Activated naive CD8-positive, alpha-beta T cell treated with anti-CD3 and anti-CD28 coated beads for 36 hours (primary cell): ENCODE measurements around the gene HTRA1. TPM values are rescaled to one million over a fixed set of nuclear protein-coding genes. Genes with fewer than 3 reads are reported as not detected.

Source experiments
- DNase-seq: peaks from one replicate; pipeline ENCODE4 v3.0.0; 2021
- H3K27ac Mint-ChIP-seq: one replicate; pipeline ENCODE4 v1.8.0; 2022; ENCODE audit warnings: mild to moderate bottlenecking, moderate library complexity, mixed read lengths
- H3K27me3 Mint-ChIP-seq: one replicate; pipeline ENCODE4 v1.8.0; 2022; ENCODE audit warnings: mild to moderate bottlenecking, mixed read lengths
- H3K36me3 Mint-ChIP-seq: one replicate; pipeline ENCODE4 v1.8.0; 2021; ENCODE audit warnings: mild to moderate bottlenecking, mixed read lengths
- H3K4me1 Mint-ChIP-seq: one replicate; pipeline ENCODE4 v1.8.0; 2021; ENCODE audit warnings: mixed read lengths
- H3K4me3 Mint-ChIP-seq: one replicate; pipeline ENCODE4 v1.8.0; 2022; ENCODE audit warnings: mild to moderate bottlenecking, moderate library complexity, mixed read lengths
- H3K9me3 Mint-ChIP-seq: one replicate; pipeline ENCODE4 v1.8.0; 2022; ENCODE audit warnings: mixed read lengths
- total RNA-seq, 2 experiments: library from RNA; stranded (reverse); gene quantifications; one replicate each; pipeline ENCODE4 v1.2.3, GENCODE V29; 2021

The HTRA1 gene
- total RNA-seq: not detected

GRCh38 chr10:122461367-122461728 is at the start of gene HTRA1:
Gene HTRA1 (plus strand): TSS chr10:122461553. CDS start chr10:122461653, 100 bp downstream.
- Mint-ChIP-seq H3K27ac (no peak within 1 kb of the TSS), H3K4me1 (peaks cover 14% of the 10 kb centered on the region), H3K9me3 (no peaks in the 10 kb centered on the region), H3K36me3 (no peaks in the 10 kb centered on the region), H3K27me3 (peaks cover 85% of the 10 kb centered on the region), H3K4me3 (peak within 1 kb of the TSS; percentile 80)
- DNase-seq: no peak

DNA sequence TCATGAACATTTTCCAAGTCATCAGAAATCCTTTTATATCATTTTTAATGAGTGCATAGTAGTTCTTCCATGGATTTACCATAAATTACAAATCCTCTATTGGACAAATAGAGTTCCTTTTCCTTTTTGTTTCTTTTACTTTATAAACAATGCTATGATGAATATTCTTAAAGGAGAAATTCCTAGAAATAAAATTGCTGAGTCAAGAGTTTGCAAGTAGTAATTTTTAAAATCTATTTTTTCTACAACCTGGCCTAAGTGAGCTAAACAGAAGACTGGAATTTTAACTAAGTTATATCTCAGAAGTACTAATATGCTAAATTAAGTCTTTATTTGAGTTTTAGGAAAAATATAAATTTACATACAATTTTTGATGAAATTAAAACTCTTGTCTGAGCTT is 48.0 kb upstream of the HTRA1 start:
- peaks cover 47% of the 10 kb centered on the region for H3K36me3 Mint-ChIP-seq
- no peaks in the 10 kb centered on the region for H3K27me3 Mint-ChIP-seq
- no peak overlapping the region for H3K27ac Mint-ChIP-seq
- peaks cover 2% of the 10 kb centered on the region for H3K9me3 Mint-ChIP-seq
- H3K4me1 Mint-ChIP-seq: peaks cover 48% of the 10 kb centered on the region
- DNase-seq: no peak
- no peak overlapping the region for H3K4me3 Mint-ChIP-seq

DNA sequence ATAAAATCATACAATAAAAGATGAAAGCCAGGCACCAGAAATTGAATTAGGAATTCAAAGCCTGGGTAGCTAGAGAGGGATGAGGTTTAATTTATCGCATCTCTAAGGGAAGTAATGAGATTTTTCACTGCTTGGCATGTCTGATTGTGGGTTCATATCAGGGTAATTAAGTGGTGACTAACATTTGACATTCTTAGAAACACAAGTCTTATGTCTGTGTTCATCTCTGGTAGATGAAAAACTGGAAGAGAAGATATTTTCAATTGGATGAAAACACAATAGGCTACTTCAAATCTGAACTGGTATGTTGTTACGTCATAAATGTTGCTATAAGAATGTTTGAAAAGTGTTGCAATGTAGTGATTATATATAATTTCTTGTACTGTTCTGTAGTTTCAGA is 43.7 kb upstream of the HTRA1 start:
- DNase-seq: no peak
- H3K27me3 Mint-ChIP-seq: no peaks in the 10 kb centered on the region
- peaks cover 62% of the 10 kb centered on the region for H3K36me3 Mint-ChIP-seq
- peak overlapping the region; percentile 85 for H3K27ac Mint-ChIP-seq
- H3K4me1 Mint-ChIP-seq: peaks cover 72% of the 10 kb centered on the region
- H3K9me3 Mint-ChIP-seq: peaks cover 2% of the 10 kb centered on the region
- H3K4me3 Mint-ChIP-seq: no peak overlapping the region

DNA sequence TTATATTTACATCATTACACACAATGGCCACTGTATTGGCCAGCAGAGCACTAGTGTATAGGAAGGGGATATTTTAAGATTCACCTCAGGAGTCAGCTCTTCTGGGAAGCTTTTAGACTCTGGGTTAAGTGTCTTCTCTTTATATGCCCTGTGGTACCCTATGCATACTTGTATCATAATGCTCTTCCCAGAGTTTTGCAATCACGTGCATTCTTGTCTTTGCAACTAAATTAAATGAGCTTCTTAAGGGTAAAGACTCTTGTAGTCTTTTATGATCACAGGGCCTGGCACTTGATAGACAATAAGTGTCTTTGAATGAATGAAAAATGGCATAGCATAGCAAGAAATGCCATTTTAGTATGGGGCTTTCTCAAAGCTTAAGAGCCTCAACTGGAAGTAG is 42.3 kb upstream of the HTRA1 start:
- H3K27me3 Mint-ChIP-seq: no peaks in the 10 kb centered on the region
- peaks cover 58% of the 10 kb centered on the region for H3K36me3 Mint-ChIP-seq
- peaks cover 74% of the 10 kb centered on the region for H3K4me1 Mint-ChIP-seq
- H3K9me3 Mint-ChIP-seq: peaks cover 2% of the 10 kb centered on the region
- no peak overlapping the region for H3K4me3 Mint-ChIP-seq
- no peak overlapping the region for H3K27ac Mint-ChIP-seq
- no peak for DNase-seq

- Mint-ChIP-seq H3K4me1 (peaks cover 74% of the 10 kb centered on the region), H3K27ac (peak overlapping the region; percentile 31)
These were observed 41.3 kb upstream of the HTRA1 start for GRCh38 chr10:122419876-122420623.

GRCh38 chr10:122420624-122421007 is 40.7 kb upstream of the HTRA1 start:
- Mint-ChIP-seq H3K4me3 (no peak overlapping the region), H3K27ac (peak overlapping the region; percentile 80), H3K4me1 (peaks cover 69% of the 10 kb centered on the region), H3K36me3 (peaks cover 49% of the 10 kb centered on the region), H3K9me3 (peaks cover 2% of the 10 kb centered on the region), H3K27me3 (no peaks in the 10 kb centered on the region)
- no peak for DNase-seq

More at GRCh38 chr10:122419876-122420623, 41.3 kb upstream of the HTRA1 start:
- no peaks in the 10 kb centered on the region for H3K27me3 Mint-ChIP-seq
- no peak overlapping the region for H3K4me3 Mint-ChIP-seq
- DNase-seq: no peak
- H3K36me3 Mint-ChIP-seq: peaks cover 52% of the 10 kb centered on the region
- H3K9me3 Mint-ChIP-seq: peaks cover 2% of the 10 kb centered on the region

GRCh38 chr10:122421054-122421625 is 40.2 kb upstream of the HTRA1 start:
- peaks cover 64% of the 10 kb centered on the region for H3K4me1 Mint-ChIP-seq
- H3K27me3 Mint-ChIP-seq: no peaks in the 10 kb centered on the region
- peaks cover 2% of the 10 kb centered on the region for H3K9me3 Mint-ChIP-seq
- no peak for DNase-seq
- peaks cover 44% of the 10 kb centered on the region for H3K36me3 Mint-ChIP-seq
- no peak overlapping the region for H3K4me3 Mint-ChIP-seq
- peak overlapping the region; percentile 80 for H3K27ac Mint-ChIP-seq

DNA sequence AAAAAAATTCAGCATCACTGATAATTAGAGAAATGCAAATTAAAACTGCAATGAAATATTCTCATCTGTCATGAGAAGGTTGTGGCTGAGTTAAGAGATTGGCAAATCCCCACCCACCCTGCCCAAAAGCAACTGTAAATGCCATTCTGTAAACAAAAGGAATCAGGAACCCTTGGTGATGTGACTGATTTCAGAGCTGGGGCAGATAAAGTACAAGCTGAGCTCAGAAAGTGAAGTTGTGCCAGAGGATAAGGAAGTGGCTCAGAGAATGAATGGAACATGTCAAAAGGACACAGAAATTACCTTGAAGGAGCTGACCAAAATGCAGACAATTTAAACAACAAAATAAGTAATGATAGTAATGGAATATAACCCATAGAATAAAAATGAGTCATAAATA is 39.6 kb upstream of the HTRA1 start:
- no peaks in the 10 kb centered on the region for H3K27me3 Mint-ChIP-seq
- H3K36me3 Mint-ChIP-seq: peaks cover 40% of the 10 kb centered on the region
- H3K9me3 Mint-ChIP-seq: peaks cover 2% of the 10 kb centered on the region
- H3K27ac Mint-ChIP-seq: peak overlapping the region; percentile 67
- peaks cover 60% of the 10 kb centered on the region for H3K4me1 Mint-ChIP-seq
- no peak for DNase-seq
- no peak overlapping the region for H3K4me3 Mint-ChIP-seq

DNA sequence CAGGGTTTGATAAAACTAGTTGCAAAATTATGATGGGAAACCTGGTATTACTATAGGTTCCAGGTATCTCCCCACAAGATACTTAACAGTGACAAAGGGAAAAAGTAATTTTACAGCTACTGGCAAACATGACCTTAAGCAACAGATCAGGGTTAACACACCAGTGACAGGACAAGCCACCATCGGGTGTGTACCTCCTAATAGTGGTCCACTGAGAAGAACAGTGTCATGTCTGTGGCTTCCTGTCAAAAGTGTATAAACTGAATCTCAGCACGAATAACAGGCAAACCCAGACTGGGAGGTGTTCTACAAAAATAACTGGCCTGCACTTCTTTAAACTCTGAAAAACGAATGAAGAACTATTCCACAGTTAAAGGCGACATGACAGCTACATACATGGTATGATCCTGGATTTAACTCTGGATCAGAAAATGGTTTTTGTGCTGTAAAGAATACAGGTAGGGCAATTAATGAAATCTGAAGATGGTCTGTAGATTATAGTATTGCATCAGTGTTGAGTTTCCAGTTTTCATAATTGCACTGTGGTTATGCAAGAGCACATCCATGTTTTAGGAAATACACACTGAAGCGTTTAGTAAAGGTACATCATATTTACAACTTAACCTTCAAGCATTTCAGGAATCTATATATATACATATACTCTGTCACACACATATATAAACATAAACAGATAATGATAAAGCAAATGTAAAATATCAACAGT is 38.9 kb upstream of the HTRA1 start:
- H3K4me1 Mint-ChIP-seq: peaks cover 61% of the 10 kb centered on the region
- H3K27ac Mint-ChIP-seq: peak overlapping the region; percentile 78
- no peak overlapping the region for H3K4me3 Mint-ChIP-seq
- no peaks in the 10 kb centered on the region for H3K9me3 Mint-ChIP-seq
- no peak for DNase-seq
- H3K27me3 Mint-ChIP-seq: no peaks in the 10 kb centered on the region
- H3K36me3 Mint-ChIP-seq: peaks cover 37% of the 10 kb centered on the region

DNA sequence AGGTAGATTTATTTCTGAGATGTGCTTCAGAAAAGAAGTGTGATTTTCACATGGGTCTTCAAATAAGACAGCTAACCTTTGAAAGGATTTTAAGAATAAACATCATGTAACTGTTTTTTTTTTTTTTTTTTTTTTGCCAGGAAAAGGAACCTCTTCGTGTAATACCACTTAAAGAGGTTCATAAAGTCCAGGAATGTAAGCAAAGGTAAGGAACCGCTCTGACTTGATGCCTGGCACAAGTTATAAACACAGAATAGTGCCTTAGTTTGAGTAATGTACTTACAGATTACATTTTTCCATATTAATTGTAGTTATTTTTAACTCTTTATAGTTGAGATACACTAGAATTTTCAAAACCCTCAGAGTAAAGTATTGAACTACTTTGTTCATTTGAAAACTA is 37.3 kb upstream of the HTRA1 start:
- no peak overlapping the region for H3K4me3 Mint-ChIP-seq
- no peaks in the 10 kb centered on the region for H3K27me3 Mint-ChIP-seq
- peaks cover 23% of the 10 kb centered on the region for H3K36me3 Mint-ChIP-seq
- no peak for DNase-seq
- no peak overlapping the region for H3K27ac Mint-ChIP-seq
- H3K4me1 Mint-ChIP-seq: peaks cover 47% of the 10 kb centered on the region
- H3K9me3 Mint-ChIP-seq: no peaks in the 10 kb centered on the region

GRCh38 chr10:122426829-122427228 is 34.5 kb upstream of the HTRA1 start:
- no peak overlapping the region for H3K4me3 Mint-ChIP-seq
- H3K27ac Mint-ChIP-seq: no peak overlapping the region
- no peaks in the 10 kb centered on the region for H3K27me3 Mint-ChIP-seq
- H3K4me1 Mint-ChIP-seq: peaks cover 26% of the 10 kb centered on the region
- DNase-seq: no peak
- no peaks in the 10 kb centered on the region for H3K9me3 Mint-ChIP-seq
- peaks cover 6% of the 10 kb centered on the region for H3K36me3 Mint-ChIP-seq

DNA sequence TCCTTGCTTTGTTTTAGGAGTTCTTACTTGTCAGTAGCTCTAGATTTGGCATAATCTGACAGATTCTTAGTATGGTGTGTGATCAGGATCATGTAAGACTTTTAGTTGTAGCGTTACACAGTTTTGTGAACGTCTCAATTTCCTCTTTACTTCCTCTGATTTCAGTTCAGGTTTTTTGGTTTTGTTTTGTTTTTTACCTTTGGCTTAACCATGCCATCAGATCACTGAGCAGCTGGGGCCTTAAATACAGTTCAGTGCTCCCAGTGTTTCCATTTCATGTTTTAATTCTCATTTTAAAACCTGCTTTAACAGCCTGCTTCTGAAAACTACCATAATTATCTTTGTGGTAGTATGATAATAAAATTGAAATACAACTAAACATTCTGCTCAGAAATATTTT is 34.1 kb upstream of the HTRA1 start:
- Mint-ChIP-seq H3K36me3 (peaks cover 6% of the 10 kb centered on the region), H3K4me3 (no peak overlapping the region), H3K27ac (no peak overlapping the region), H3K4me1 (peaks cover 21% of the 10 kb centered on the region), H3K27me3 (no peaks in the 10 kb centered on the region), H3K9me3 (no peaks in the 10 kb centered on the region)
- DNase-seq: no peak

GRCh38 chr10:122435212-122435827 is 26.0 kb upstream of the HTRA1 start:
- no peak overlapping the region for H3K27ac Mint-ChIP-seq
- H3K4me3 Mint-ChIP-seq: no peak overlapping the region
- H3K9me3 Mint-ChIP-seq: peaks cover 2% of the 10 kb centered on the region
- H3K4me1 Mint-ChIP-seq: peaks cover 4% of the 10 kb centered on the region
- peaks cover 4% of the 10 kb centered on the region for H3K36me3 Mint-ChIP-seq
- no peak for DNase-seq
- H3K27me3 Mint-ChIP-seq: no peaks in the 10 kb centered on the region

DNA sequence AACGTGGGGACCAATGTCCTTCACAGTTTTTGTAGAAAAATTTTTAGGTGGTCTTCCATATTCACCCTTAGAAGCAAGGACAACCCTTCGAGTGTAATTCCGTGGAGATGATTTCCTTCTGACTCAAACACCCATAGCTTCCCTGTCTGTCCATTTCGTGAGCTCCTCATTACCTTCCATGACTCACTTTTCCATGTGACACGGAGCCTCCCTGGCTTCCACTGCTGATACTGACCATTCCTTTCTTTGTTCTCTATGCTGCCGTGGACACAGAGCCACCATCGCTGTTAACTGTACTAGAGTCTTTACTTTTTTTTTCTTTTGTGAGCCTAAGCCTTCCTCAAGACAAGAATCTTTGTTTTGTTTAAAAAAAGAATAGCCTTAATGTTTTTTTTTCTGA is 19.4 kb upstream of the HTRA1 start:
- H3K4me3 Mint-ChIP-seq: no peak overlapping the region
- peaks cover 4% of the 10 kb centered on the region for H3K36me3 Mint-ChIP-seq

DNA sequence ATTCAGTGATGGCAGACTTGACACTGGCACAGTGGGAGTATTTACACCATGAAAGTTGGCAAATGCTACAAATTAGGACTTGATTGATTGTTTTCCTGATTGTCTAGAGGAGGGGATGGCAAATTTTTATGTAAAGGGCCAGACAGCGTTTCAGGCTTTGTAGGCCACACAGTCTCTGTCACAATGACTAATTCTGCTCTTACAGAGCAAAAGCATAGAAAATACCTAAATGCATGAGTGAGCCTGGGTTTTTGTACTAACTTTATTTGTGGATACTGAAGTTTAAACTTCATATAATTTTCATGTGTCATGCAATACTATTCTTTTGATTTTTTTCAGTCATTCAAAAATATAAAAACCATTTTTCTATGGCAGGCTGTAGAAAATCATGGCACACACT is 15.9 kb upstream of the HTRA1 start:
- Mint-ChIP-seq H3K9me3 (no peaks in the 10 kb centered on the region), H3K4me1 (no peaks in the 10 kb centered on the region), H3K27ac (no peak overlapping the region), H3K4me3 (no peak overlapping the region), H3K27me3 (no peaks in the 10 kb centered on the region), H3K36me3 (no peaks in the 10 kb centered on the region)
- DNase-seq: no peak

More for the DNA sequence above, 19.4 kb upstream of the HTRA1 start:
- no peak overlapping the region for H3K27ac Mint-ChIP-seq
- no peaks in the 10 kb centered on the region for H3K27me3 Mint-ChIP-seq
- H3K4me1 Mint-ChIP-seq: no peaks in the 10 kb centered on the region
- peaks cover 3% of the 10 kb centered on the region for H3K9me3 Mint-ChIP-seq
- DNase-seq: no peak
